ENCODE measurements around the gene JAZF1. TPM values are rescaled to one million over a fixed set of nuclear protein-coding genes. Genes with fewer than 3 reads are reported as not detected.

The JAZF1 gene
- 4.3 to 6.9 TPM (median 6.2 TPM) in 5 replicates for total RNA-seq (2022; extraction: Qiagen RNA extraction)

GRCh38 chr7:28180364-28181147 lies at the start of gene JAZF1:
Gene JAZF1 (minus strand): TSS chr7:28180795.

Other genes with a start within 250 kb of the JAZF1 start
- 3.4 to 4.7 TPM (median 3.6 TPM) in 5 replicates for gene CREB5, start 231.7 kb upstream of the JAZF1 start, total RNA-seq (2022; extraction: Qiagen RNA extraction)